T-helper 1 cell treated with Interleukin-12 subunit alpha and Interleukin-12 subunit beta and Interleukin-4 antibody, amounts not matched to agents 30 μg/mL and 1 μg/mL, for 36 hours (primary cell): ENCODE measurements around the gene GART.

Source experiments
- H3K27ac Mint-ChIP-seq: one replicate; pipeline ENCODE4 v1.8.0; 2021; ENCODE audit warnings: mild to moderate bottlenecking, mixed read lengths
- H3K27me3 Mint-ChIP-seq: one replicate; pipeline ENCODE4 v1.8.0; 2021; ENCODE audit warnings: low read depth, mixed read lengths
- H3K36me3 Mint-ChIP-seq: one replicate; pipeline ENCODE4 v1.8.0; 2021; ENCODE audit warnings: low read depth, mixed read lengths
- H3K4me1 Mint-ChIP-seq: one replicate; pipeline ENCODE4 v1.8.0; 2021; ENCODE audit warnings: low read depth, mixed read lengths
- H3K4me3 Mint-ChIP-seq: one replicate; pipeline ENCODE4 v1.8.0; 2021; ENCODE audit warnings: mild to moderate bottlenecking, moderate library complexity, mixed read lengths
- H3K9me3 Mint-ChIP-seq: one replicate; pipeline ENCODE4 v1.8.0; 2021; ENCODE audit warnings: mixed read lengths

GART gene

DNA sequence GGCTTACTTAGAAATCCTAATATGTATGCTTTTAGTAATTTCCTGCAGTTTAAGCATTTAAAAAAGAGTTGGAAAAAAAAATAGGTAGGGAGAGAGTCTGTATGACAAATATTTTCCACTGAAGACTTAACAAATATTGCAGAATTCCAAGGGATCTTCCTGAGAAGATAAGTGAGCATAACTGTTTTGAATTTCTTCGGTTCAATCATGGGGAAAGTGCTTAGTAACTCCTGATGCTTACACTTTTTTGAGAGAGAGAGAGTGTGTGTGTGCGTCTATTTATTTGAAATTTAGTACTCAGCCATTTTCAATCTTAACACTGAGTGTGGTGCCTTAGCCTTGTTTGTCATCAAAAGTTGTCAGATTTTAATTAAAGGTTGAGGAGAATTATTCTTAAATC, 19.5 kb upstream of the GART start:
- H3K9me3 Mint-ChIP-seq, result no peaks in the 10 kb centered on the region
- no peak overlapping the region for H3K27ac Mint-ChIP-seq
- no peaks in the 10 kb centered on the region for H3K27me3 Mint-ChIP-seq
- H3K36me3 Mint-ChIP-seq, result peaks cover 63% of the 10 kb centered on the region
- H3K4me3 Mint-ChIP-seq, result no peak overlapping the region
- H3K4me1 Mint-ChIP-seq, result peaks cover 24% of the 10 kb centered on the region

DNA sequence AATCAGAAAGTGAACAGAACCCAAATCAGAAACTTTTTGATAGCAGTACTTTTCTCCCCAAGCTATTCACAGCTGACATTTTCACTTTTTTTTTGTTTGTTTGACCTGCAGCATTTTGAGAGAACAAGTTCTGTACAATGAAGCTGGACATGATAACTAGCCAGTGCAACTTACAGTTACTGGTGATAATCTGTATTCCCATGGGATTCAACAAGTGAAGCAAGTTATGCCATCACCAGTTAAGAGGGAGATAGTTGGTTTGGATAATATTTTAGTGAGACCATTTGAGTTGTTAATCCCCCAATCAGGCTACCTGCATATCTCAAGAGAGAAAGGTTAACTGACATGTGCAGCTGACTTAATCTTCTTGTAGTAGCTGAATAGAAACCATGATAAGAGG, 19.0 kb upstream of the GART start:
- Mint-ChIP-seq H3K36me3 (peaks cover 65% of the 10 kb centered on the region), H3K27me3 (no peaks in the 10 kb centered on the region), H3K4me1 (peaks cover 27% of the 10 kb centered on the region), H3K4me3 (no peak overlapping the region), H3K9me3 (no peaks in the 10 kb centered on the region), H3K27ac (no peak overlapping the region)

DNA sequence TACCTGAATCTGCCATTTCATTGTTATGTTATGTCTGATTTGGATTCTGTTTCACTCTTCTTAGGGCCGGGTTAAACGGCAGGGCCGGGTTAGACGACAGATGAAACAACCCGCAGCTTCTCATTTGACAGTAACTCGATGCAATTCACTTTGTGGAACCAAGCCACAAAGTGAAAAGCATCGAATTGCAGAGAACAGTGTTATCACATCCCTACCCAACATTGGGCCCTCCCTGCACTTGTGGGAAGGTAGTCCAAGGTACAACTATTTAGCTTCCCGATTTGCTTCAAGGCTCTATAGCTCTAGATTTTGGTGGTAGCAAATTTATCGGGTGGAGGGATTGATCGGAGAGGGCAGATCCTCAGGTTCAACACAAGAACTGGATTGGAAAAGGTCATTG, 17.9 kb upstream of the GART start:
- no peak overlapping the region for H3K4me3 Mint-ChIP-seq
- peaks cover 35% of the 10 kb centered on the region for H3K4me1 Mint-ChIP-seq
- no peaks in the 10 kb centered on the region for H3K27me3 Mint-ChIP-seq
- no peaks in the 10 kb centered on the region for H3K9me3 Mint-ChIP-seq
- peaks cover 71% of the 10 kb centered on the region for H3K36me3 Mint-ChIP-seq
- no peak overlapping the region for H3K27ac Mint-ChIP-seq

DNA sequence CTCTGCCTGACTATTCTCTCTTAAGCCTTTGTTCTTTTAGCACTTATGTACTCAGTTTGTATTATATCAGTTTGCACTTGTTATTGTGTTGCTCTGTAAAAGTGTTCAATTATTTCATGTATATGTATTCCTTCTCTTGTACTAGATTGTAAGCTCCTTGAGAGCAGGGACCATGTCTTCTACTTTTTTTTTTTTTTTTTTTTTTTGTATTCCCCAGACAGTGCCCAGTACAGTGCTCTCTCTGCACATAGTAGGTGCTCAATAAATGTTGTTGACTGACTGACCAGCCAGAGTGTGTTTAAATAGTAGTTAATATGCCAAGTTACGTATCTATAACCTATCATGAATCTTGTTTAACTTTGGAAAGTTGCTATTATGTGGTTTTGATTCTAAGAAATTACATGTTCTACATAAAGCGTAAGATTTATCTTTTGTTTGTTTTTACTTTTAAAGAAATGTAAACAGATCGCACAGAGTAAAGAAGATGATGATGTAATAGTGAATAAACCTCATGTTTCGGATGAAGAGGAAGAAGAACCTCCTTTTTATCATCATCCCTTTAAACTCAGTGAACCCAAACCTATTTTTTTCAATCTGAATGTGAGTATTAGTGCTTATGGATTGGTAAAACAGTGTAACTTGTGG, 17.0 kb upstream of the GART start:
- Mint-ChIP-seq H3K4me3 (no peak overlapping the region), H3K9me3 (no peaks in the 10 kb centered on the region), H3K27ac (no peak overlapping the region), H3K36me3 (peaks cover 79% of the 10 kb centered on the region), H3K27me3 (no peaks in the 10 kb centered on the region), H3K4me1 (peaks cover 44% of the 10 kb centered on the region)

DNA sequence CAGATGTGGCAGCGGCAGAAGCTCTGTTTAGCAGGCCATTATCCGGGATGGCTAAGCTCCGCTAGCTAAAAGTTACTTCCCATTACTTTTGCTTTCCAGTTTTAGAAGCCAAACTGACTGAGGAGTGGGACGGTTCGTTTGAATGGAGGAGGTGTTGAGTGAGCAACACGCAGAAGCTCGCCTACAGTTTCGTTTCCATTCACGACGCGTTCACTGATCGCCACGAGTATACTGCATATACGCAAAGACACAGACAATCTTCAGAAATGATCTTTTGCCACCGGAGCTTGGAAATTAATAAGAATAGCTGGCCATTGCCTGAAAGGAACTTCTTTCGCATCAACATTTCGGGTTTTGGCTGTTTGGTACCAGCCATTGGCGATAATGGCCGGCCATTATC, 15.5 kb upstream of the GART start:
- H3K36me3 Mint-ChIP-seq, result peaks cover 82% of the 10 kb centered on the region
- H3K9me3 Mint-ChIP-seq, result no peaks in the 10 kb centered on the region
- H3K4me1 Mint-ChIP-seq, result peaks cover 47% of the 10 kb centered on the region
- H3K4me3 Mint-ChIP-seq, result no peak overlapping the region
- H3K27ac Mint-ChIP-seq, result no peak overlapping the region
- H3K27me3 Mint-ChIP-seq, result no peaks in the 10 kb centered on the region

DNA sequence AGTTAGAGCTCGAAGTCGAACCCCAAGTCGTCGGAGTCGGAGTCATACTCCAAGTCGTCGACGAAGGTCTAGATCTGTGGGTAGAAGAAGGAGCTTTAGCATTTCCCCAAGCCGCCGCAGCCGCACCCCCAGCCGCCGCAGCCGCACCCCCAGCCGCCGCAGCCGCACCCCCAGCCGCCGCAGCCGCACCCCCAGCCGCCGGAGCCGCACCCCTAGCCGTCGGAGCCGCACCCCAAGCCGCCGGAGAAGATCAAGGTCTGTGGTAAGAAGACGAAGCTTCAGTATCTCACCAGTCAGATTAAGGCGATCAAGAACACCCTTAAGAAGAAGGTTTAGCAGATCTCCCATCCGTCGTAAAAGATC, 13.0 kb upstream of the GART start:
- H3K36me3 Mint-ChIP-seq, result peaks cover 75% of the 10 kb centered on the region
- H3K27me3 Mint-ChIP-seq, result no peaks in the 10 kb centered on the region
- no peak overlapping the region for H3K27ac Mint-ChIP-seq
- H3K4me3 Mint-ChIP-seq, result no peak overlapping the region
- no peaks in the 10 kb centered on the region for H3K9me3 Mint-ChIP-seq
- peaks cover 40% of the 10 kb centered on the region for H3K4me1 Mint-ChIP-seq

DNA sequence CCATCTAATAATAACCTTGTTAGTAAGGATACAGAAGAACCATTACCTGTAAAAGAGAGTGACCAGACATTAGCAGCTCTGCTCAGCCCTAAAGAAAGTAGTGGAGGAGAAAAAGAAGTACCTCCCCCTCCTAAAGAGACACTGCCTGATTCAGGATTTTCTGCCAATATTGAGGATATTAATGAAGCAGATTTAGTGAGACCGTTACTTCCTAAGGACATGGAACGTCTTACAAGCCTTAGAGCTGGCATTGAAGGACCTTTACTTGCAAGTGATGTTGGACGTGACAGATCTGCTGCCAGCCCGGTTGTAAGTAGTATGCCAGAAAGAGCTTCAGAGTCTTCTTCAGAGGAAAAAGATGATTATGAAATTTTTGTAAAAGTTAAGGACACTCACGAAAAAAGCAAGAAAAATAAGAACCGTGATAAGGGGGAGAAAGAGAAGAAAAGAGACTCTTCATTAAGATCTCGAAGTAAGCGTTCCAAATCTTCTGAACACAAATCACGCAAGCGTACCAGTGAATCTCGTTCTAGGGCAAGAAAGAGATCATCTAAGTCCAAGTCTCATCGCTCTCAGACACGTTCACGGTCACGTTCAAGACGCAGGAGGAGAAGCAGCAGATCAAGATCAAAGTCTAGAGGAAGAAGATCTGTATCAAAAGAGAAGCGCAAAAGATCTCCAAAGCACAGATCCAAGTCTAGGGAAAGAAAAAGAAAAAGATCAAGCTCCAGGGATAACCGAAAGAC, 12.5 kb upstream of the GART start:
- H3K27me3 Mint-ChIP-seq, result no peaks in the 10 kb centered on the region
- H3K4me1 Mint-ChIP-seq, result peaks cover 40% of the 10 kb centered on the region
- peaks cover 73% of the 10 kb centered on the region for H3K36me3 Mint-ChIP-seq
- no peaks in the 10 kb centered on the region for H3K9me3 Mint-ChIP-seq
- no peak overlapping the region for H3K27ac Mint-ChIP-seq
- peak overlapping the region; percentile 0 for H3K4me3 Mint-ChIP-seq

DNA sequence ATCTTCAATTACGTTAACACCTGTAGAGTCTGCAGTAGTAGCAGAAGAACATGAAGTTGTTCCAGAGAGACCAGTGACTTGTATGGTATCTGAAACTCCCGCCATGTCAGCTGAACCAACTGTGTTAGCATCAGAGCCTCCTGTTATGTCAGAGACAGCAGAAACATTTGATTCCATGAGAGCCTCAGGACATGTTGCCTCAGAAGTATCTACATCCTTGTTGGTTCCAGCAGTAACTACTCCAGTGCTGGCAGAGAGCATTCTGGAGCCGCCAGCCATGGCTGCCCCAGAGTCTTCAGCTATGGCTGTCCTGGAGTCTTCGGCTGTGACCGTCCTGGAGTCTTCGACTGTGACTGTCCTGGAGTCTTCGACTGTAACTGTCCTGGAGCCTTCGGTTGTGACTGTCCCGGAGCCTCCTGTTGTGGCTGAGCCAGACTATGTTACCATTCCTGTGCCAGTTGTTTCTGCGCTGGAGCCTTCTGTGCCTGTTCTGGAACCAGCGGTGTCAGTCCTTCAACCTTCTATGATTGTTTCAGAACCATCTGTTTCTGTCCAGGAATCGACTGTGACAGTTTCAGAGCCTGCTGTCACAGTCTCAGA, 11.2 kb upstream of the GART start:
- Mint-ChIP-seq H3K36me3 (peaks cover 71% of the 10 kb centered on the region), H3K27me3 (no peaks in the 10 kb centered on the region), H3K27ac (no peak overlapping the region), H3K4me1 (peaks cover 34% of the 10 kb centered on the region), H3K4me3 (no peak overlapping the region), H3K9me3 (no peaks in the 10 kb centered on the region)

DNA sequence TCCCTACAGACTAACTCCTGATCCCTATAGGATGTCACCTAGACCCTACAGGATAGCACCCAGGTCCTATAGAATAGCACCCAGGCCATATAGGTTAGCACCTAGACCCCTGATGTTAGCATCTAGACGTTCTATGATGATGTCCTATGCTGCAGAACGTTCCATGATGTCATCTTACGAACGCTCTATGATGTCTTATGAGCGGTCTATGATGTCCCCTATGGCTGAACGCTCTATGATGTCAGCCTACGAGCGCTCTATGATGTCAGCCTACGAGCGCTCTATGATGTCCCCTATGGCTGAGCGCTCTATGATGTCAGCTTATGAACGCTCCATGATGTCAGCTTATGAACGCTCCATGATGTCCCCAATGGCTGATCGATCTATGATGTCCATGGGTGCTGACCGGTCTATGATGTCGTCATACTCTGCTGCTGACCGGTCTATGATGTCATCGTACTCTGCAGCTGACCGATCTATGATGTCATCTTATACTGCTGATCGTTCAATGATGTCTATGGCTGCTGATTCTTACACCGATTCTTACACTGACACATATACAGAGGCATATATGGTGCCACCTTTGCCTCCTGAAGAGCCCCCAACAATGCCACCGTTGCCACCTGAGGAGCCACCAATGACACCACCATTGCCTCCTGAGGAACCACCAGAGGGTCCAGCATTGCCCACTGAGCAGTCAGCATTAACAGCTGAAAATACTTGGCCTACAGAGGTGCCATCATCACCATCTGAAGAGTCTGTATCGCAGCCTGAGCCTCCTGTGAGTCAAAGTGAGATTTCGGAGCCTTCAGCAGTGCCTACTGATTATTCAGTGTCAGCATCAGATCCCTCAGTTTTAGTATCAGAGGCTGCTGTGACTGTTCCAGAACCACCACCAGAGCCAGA, 10.4 kb upstream of the GART start:
- peaks cover 63% of the 10 kb centered on the region for H3K36me3 Mint-ChIP-seq
- no peaks in the 10 kb centered on the region for H3K27me3 Mint-ChIP-seq
- no peak overlapping the region for H3K4me3 Mint-ChIP-seq
- no peak overlapping the region for H3K27ac Mint-ChIP-seq
- no peaks in the 10 kb centered on the region for H3K9me3 Mint-ChIP-seq
- H3K4me1 Mint-ChIP-seq, result peaks cover 34% of the 10 kb centered on the region

DNA sequence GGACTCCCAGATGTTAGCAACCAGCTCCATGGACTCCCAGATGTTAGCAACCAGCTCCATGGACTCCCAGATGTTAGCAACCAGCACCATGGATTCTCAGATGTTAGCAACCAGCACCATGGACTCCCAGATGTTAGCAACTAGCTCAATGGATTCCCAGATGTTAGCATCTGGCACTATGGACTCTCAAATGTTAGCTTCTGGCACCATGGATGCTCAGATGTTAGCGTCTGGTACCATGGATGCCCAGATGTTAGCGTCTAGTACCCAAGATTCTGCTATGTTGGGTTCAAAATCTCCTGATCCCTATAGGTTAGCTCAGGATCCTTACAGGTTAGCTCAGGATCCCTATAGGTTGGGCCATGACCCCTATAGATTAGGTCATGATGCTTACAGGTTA, 9.7 kb upstream of the GART start:
- Mint-ChIP-seq H3K27me3 (no peaks in the 10 kb centered on the region), H3K36me3 (peaks cover 58% of the 10 kb centered on the region), H3K27ac (no peak overlapping the region), H3K9me3 (no peaks in the 10 kb centered on the region), H3K4me1 (peaks cover 33% of the 10 kb centered on the region), H3K4me3 (no peak overlapping the region)

DNA sequence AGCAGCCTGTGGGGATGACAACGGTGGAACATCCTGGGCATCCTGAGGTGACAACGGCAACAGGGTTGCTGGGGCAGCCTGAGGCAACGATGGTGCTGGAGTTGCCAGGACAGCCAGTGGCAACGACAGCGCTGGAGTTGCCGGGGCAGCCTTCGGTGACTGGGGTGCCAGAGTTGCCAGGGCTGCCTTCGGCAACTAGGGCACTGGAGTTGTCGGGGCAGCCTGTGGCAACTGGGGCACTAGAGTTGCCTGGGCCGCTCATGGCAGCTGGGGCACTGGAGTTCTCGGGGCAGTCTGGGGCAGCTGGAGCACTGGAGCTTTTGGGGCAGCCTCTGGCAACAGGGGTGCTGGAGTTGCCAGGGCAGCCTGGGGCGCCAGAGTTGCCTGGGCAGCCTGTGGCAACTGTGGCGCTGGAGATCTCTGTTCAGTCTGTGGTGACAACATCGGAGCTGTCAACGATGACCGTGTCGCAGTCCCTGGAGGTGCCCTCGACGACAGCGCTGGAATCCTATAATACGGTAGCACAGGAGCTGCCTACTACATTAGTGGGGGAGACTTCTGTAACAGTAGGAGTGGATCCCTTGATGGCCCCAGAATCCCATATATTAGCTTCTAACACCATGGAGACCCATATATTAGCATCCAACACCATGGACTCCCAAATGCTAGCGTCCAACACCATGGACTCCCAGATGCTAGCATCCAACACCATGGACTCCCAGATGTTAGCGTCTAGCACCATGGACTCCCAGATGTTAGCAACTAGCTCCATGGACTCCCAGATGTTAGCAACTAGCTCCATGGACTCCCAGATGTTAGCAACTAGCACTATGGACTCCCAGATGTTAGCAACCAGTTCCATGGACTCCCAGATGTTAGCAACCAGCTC, 9.1 kb upstream of the GART start:
- Mint-ChIP-seq H3K27ac (no peak overlapping the region), H3K4me1 (peaks cover 27% of the 10 kb centered on the region), H3K36me3 (peaks cover 53% of the 10 kb centered on the region)

DNA sequence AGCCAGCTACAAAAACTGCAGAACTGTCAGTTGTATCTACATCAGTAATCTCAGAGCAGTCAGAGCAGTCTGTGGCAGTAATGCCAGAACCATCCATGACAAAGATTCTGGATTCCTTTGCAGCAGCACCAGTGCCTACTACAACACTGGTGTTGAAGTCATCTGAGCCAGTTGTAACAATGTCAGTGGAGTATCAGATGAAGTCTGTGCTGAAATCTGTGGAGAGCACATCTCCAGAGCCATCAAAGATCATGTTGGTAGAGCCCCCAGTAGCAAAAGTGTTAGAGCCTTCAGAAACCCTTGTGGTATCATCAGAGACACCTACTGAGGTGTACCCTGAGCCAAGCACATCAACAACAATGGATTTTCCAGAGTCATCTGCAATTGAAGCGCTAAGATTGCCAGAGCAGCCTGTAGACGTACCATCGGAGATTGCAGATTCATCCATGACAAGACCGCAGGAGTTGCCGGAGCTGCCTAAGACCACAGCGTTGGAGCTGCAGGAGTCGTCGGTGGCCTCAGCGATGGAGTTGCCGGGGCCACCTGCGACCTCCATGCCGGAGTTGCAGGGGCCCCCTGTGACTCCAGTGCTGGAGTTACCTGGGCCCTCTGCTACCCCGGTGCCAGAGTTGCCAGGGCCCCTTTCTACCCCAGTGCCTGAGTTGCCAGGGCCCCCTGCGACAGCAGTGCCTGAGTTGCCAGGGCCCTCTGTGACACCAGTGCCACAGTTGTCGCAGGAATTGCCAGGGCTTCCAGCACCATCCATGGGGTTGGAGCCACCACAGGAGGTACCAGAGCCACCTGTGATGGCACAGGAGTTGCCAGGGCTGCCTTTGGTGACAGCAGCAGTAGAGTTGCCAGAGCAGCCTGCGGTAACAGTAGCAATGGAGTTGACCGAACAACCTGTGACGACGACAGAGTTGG, 8.2 kb upstream of the GART start:
- H3K9me3 Mint-ChIP-seq, result no peaks in the 10 kb centered on the region
- H3K36me3 Mint-ChIP-seq, result peaks cover 46% of the 10 kb centered on the region
- no peaks in the 10 kb centered on the region for H3K27me3 Mint-ChIP-seq
- H3K4me1 Mint-ChIP-seq, result peaks cover 25% of the 10 kb centered on the region
- no peak overlapping the region for H3K4me3 Mint-ChIP-seq
- no peak overlapping the region for H3K27ac Mint-ChIP-seq

More for the DNA sequence above, 9.1 kb upstream of the GART start:
- Mint-ChIP-seq H3K27me3 (no peaks in the 10 kb centered on the region), H3K4me3 (no peak overlapping the region), H3K9me3 (no peaks in the 10 kb centered on the region)

DNA sequence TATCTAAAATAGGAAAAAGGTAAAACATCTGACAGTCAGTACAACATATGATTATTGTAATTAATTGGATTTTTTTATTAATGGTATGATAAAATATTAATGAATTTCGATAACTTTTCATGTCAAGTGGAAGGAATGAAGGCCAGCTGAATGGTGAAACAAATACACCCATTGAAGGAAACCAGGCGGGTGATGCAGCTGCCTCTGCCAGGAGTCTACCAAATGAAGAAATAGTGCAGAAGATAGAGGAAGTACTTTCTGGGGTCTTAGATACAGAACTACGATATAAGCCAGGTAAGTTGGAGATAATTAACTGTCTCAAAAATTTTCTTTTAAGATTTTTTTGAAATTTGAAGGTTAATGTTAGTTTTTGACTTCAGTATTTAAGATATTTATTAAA, 4.2 kb upstream of the GART start:
- H3K9me3 Mint-ChIP-seq, result no peaks in the 10 kb centered on the region
- H3K27ac Mint-ChIP-seq, result no peak overlapping the region
- H3K4me3 Mint-ChIP-seq, result no peak overlapping the region
- peaks cover 22% of the 10 kb centered on the region for H3K36me3 Mint-ChIP-seq
- H3K4me1 Mint-ChIP-seq, result peaks cover 18% of the 10 kb centered on the region
- no peaks in the 10 kb centered on the region for H3K27me3 Mint-ChIP-seq
